Anterior cingulate cortex (tissue), 58 donors: ENCODE results near the gene IL11.

Source experiments
- DNase-seq, 58 donors: peaks; one replicate each; lab custom pipeline; 2025; lab: John Stamatoyannopoulos, UW

The IL11 gene

GRCh38 chr19:55391702-55392615 is 21.7 kb upstream of the IL11 start:
- DNase-seq = no peak

DNA sequence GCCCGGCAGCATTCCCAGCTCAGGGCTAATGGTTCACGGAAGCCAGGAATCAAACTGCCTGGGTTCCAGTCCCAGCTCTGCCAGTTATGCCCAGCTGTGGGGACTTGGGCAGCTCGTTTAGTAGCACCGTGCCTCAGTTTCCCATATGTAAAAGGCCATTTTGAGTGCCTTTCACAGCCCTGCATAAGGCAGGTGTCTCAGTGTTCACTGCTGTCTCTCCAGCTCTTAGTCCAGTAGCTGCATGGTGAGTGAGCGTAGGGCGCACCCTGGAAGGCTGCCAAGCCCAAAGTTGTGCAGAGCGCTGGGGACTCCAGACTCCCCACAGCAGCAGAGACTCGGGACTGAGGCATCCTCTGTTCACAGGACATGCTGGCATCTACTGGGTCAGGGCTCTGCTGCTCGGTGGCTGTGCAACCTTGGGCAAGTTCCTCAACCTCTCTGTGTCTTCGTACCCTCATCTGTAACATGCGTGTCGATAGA is 21.0 kb upstream of the IL11 start:
- DNase-seq = peak in 2 of 58 donors; percentile 5 to 41

DNA sequence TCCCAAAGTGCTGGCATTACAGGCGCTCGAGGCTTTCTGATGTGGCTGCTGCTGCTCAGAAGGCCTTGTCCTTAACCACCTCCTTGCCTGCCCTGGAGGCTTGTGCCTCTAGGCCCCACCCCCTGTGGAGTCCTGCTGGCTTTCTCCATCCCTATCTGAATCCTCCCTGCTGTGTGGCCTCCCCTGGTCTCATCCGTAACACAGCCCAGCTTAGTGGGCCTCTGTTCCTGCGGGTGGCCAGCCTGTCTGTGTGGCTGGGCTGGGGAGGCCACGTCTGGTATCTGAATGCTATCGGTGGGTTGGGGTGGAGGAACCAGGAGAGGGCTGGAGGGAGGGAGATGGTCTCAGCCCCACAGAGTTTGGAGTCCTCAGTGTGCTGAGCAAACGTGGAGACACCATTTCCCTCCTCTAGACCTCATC is 20.2 kb upstream of the IL11 start:
- DNase-seq = no peak

GRCh38 chr19:55389386-55390317 is 19.4 kb upstream of the IL11 start:
- DNase-seq = no peak

DNA sequence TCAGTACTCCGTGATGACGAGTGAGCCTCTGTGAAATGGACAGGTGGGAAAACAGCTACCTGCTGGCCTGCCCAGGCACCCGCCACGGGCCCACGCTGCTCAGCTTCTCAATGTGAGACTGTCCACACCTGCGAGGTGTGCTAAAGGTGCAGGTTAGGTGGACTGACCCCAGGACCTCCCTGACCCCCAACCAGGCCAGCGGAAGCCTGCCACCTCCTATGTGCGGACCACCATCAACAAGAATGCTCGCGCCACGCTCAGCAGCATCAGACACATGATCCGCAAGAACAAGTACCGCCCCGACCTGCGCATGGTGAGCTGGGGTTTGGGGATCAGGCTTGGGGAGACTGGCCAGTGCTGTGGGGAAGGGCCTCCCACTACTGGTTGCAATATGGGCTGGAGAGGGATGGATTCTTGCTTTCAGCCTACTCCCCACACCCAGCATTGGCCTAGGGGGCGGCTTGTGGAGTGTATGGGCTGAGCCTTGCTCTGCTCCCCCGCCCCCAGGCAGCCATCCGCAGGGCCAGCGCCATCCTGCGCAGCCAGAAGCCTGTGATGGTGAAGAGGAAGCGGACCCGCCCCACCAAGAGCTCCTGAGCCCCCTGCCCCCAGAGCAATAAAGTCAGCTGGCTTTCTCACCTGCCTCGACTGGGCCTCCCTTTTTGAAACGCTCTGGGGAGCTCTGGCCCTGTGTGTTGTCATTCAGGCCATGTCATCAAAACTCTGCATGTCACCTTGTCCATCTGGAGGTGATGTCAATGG is 17.7 kb upstream of the IL11 start:
- DNase-seq = no peak

DNA sequence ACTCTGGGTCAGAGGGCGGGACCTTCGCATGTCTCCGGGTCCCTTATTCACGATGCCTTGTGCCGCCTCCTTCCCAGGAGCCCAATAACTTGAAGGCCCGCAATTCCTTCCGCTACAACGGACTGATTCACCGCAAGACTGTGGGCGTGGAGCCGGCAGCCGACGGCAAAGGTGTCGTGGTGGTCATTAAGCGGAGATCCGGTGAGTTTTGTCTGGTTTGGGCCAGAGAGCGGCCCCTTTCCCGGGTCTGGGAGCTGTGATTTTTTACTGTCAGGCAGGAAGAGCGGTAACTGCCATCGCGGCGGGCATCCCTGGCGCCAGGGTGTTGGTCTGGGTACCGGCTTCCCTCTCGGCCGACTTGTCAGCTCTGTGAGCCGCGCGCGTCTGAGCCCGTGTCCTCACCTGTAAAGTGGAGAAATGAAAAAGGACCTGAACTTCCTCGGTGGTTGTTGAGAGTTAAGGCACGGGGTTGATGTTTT is 16.3 kb upstream of the IL11 start:
- DNase-seq = peak in 1 of 58 donors; percentile 26

GRCh38 chr19:55385724-55386492 is 15.6 kb upstream of the IL11 start, which contains the start of gene RPL28:
TSS of gene RPL28 (plus strand) at chr19:55385932. CDS start at chr19:55386358, 426 bp downstream.
- DNase-seq = peak; percentile 84 to 99 (median 97)

GRCh38 chr19:55384920-55385723 is 14.9 kb upstream of the IL11 start:
- DNase-seq = peak; percentile 39 to 98 (median 91)

DNA sequence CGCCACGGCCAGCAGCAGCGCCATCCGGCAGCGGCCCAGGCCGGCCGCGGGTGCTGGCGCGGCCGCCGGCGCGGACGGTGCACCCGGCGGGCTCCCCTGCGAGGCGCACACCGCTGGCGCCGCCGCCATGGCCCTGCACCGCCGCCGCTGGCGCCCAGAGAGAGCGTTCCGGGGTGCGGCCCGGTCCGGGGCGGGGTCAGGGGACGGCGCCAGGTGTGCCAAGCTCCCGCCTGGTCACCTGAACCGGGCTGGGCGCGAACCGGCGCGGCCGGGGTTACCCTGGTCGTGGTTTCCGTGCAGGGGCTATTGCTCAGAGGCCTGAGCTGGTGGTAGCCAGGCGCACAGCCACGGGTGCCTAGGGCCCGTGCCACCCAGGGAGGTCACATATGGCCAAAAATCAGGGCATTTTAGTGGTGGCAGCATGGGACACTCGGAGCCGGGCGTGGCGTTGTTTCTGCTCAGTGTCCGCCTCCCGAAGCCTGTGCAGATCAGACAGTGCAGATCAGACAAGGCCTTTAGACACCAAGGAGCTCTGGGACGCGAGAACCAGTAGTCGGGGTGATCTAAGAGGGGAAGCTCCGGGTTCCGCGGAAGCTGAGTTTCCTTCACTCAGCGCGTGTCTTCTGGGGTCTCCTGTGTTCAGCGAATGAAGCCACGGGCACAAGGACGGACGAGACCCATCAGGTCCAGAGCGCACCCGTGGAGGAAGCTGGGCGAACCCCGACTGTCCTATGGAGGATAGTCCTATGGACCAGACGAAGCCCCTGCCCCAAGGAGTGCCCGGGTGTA is 14.1 kb upstream of the IL11 start, which contains the start of gene TMEM238:
TSS of gene TMEM238 (minus strand) at position 162 of the 789 bp plus-strand sequence. CDS start at position 129, 33 bp downstream.
- peak in 18 of 58 donors; percentile 27 to 58 (median 41) for DNase-seq

DNA sequence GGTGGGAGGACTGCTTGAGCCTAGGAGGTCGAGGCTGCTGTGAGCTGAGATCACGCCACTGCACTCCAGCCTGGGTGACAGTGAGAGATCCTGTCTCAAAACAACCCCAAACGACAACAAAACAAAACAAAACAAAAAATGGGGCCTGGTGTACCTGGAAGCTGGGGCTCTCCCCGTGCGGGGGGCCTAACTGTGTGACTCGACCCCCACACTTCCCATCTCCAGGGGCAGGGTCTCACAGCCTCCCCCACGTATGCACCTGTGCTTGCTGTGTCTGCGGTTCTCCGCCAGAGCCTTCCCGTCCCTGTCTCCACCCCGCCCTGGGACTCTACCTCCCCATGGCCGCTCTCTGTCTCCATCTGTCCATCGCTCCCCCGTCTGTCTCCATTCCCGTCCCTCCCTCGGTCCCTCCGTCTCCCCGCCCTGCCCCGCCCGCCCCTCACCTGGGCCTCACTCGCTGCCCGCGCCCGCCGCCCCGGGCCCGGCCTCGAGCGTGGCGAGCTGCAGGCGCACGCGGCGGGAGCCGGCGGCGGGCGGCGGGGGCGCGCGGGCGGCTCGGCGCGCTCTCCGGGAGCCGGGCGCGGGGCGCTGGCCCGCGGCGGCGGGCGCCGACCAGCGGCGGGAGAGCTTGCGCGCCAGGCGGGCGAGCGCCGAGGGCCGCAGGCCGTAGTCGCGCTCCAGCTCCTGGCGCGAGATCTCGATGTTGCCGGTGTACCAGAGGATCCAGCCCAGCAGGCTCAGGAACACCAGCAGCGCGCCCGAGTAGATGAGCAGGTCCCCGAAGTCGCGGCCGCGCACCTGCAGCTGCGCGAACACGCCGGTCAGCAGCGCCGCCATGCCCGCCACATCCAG is 13.2 kb upstream of the IL11 start:
- DNase-seq = peak in 38 of 58 donors; percentile 6 to 58 (median 34)

DNA sequence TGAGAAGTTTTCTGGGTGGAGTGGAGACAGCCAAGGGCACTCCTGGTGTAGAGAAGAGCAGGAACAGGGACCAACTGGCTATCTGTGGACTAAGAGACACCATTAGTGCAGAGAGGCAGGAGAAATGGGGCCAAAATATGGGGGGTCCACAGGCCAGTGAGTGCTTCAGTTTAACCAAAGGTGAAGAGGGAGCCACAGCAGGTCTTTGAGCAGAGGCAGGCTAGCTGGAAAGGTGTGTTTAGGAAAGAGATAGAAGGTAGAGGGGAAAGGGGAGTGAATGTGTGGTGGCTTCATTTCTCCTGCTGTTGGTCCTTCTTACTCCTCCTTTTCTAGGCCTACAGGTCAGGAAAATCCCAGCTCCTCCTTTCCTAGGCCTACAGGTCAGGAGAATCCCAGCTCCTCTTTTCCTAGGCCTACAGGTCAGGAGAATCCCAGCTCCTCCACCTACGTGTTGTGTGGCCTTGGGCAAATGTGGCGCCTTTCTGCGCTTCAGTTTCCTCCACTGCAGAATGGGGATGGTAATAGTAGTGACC is 12.3 kb upstream of the IL11 start:
- DNase-seq = no peak

DNA sequence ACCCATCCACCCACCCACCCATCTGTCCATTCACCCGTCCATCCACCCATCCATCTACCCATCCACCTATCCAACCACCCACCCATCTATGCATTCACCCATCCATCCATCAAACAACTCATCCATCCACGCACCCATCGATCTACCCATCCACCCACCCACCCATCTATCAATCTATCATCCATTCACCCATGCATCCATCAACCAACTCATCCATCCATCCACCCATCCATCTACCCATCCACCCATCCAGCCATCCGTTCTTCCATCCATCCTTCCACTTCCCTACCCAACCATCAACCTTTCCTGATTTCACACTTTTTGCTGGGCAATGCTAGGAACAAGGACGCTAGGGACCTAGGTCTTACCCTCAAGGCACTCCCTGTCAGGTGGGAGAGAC is 11.8 kb upstream of the IL11 start:
- DNase-seq = no peak

- DNase-seq = no peak
Measured at GRCh38 chr19:55379174-55379573, 8.9 kb upstream of the IL11 start.

GRCh38 chr19:55377356-55378131 is 7.3 kb upstream of the IL11 start:
- no peak for DNase-seq

- DNase-seq = no peak
Measured at GRCh38 chr19:55376241-55376933, 6.1 kb upstream of the IL11 start, which contains the start of gene TMEM190. TSS of gene TMEM190 (plus strand) at chr19:55376826. CDS start at chr19:55376854, 28 bp downstream.
